Liver (tissue), 9 donors: ENCODE data around the gene SNRNP70. TPM values are rescaled to one million over a fixed set of nuclear protein-coding genes. Genes with fewer than 3 reads are reported as not detected.

Experiments
- DNase-seq: peaks from one replicate; pipeline ENCODE4 v3.0.0-alpha.2; 2017; ENCODE audit warnings: low spot score
- H3K27ac ChIP-seq, 2 donors: one replicate each; pipeline ENCODE4 v1.7.0; 2013; ENCODE audit warnings: inconsistent platforms in 2 of 2, low read length in 2 of 2, control low read depth in 1 of 2, low read depth in 1 of 2, mild to moderate bottlenecking in 1 of 2
- H3K27me3 ChIP-seq, 4 donors: one replicate each; pipeline versions ENCODE4 v1.6.1 to v1.7.0; 2013; ENCODE audit warnings: low read length in 3 of 4, inconsistent platforms in 1 of 4, mild to moderate bottlenecking in 1 of 4, moderate library complexity in 1 of 4; ENCODE audit not compliant: control insufficient read depth in 4 of 4, insufficient read depth in 4 of 4
- H3K36me3 ChIP-seq, 4 donors: one replicate each; pipeline versions ENCODE4 v1.6.1 to v1.7.0; 2013; ENCODE audit warnings: low read length in 3 of 4, mild to moderate bottlenecking in 3 of 4, low read depth in 1 of 4, moderate library complexity in 1 of 4; ENCODE audit not compliant: control insufficient read depth in 4 of 4, insufficient read depth in 3 of 4
- H3K4me1 ChIP-seq, 4 donors: one replicate each; pipeline versions ENCODE4 v1.6.1 to v1.7.0; 2013; ENCODE audit warnings: low read length in 3 of 4, mild to moderate bottlenecking in 3 of 4, moderate library complexity in 1 of 4; ENCODE audit not compliant: control insufficient read depth in 4 of 4, insufficient read depth in 4 of 4
- H3K4me3 ChIP-seq, 3 donors: one replicate each; pipeline versions ENCODE4 v1.6.1 to v1.7.0; 2013; ENCODE audit warnings: low read length in 3 of 3, control low read depth in 1 of 3, low read depth in 1 of 3, mild to moderate bottlenecking in 1 of 3
- H3K9ac ChIP-seq, 2 donors: one replicate each; pipeline ENCODE4 v1.7.0; 2013; ENCODE audit warnings: low read length in 2 of 2, mild to moderate bottlenecking in 2 of 2, moderate library complexity in 2 of 2, control low read depth in 1 of 2, low read depth in 1 of 2
- H3K9me3 ChIP-seq, 4 donors: one replicate each; pipeline versions ENCODE4 v1.6.1 to v1.7.0; 2013; ENCODE audit warnings: low read length in 3 of 4; ENCODE audit not compliant: control insufficient read depth in 4 of 4
- EGR1 ChIP-seq, 2 donors: IDR thresholded peaks; 2 replicates each; pipeline ENCODE4 v1.6.1; 2016 to 2018; ENCODE audit warnings: antibody characterized with exemption in 2 of 2, low read depth in 2 of 2
- FOXA1 ChIP-seq: IDR thresholded peaks from 2 replicates; pipeline ENCODE4 v1.6.1; 2016; ENCODE audit warnings: antibody characterized with exemption
- FOXA2 ChIP-seq: IDR thresholded peaks from 2 replicates; pipeline ENCODE4 v1.6.1; 2016; ENCODE audit warnings: antibody characterized with exemption
- GABPA ChIP-seq, 2 donors: IDR thresholded peaks in 1 of 2; conservative IDR thresholded peaks in 1 of 2; 2 replicates each; pipeline ENCODE4 v1.6.1; 2016; ENCODE audit warnings: antibody characterized with exemption in 2 of 2, mild to moderate bottlenecking in 1 of 2, moderate library complexity in 1 of 2
- HNF4A ChIP-seq, 2 donors: conservative IDR thresholded peaks; 2 replicates each; pipeline ENCODE4 v1.6.1; 2016; ENCODE audit warnings: antibody characterized with exemption in 2 of 2, mild to moderate bottlenecking in 2 of 2
- HNF4G ChIP-seq: IDR thresholded peaks from 2 replicates; pipeline ENCODE4 v1.6.1; 2016; ENCODE audit warnings: antibody characterized with exemption
- JUND ChIP-seq, 2 donors: IDR thresholded peaks; 2 replicates each; pipeline ENCODE4 v1.6.1; 2016; ENCODE audit warnings: antibody characterized with exemption in 2 of 2
- NR2F2 ChIP-seq: IDR thresholded peaks from 2 replicates; pipeline ENCODE4 v1.6.1; 2016; ENCODE audit warnings: antibody characterized with exemption
- RAD21 ChIP-seq, 2 donors: IDR thresholded peaks; 2 replicates each; pipeline ENCODE4 v1.6.1; 2016; ENCODE audit warnings: antibody characterized with exemption in 2 of 2, mild to moderate bottlenecking in 2 of 2
- RXRA ChIP-seq, 2 donors: IDR thresholded peaks; 2 replicates each; pipeline ENCODE4 v1.6.1; 2017 to 2018; ENCODE audit warnings: antibody characterized with exemption in 2 of 2, mild to moderate bottlenecking in 1 of 2
- SP1 ChIP-seq: IDR thresholded peaks from 2 replicates; pipeline ENCODE4 v1.6.1; 2018; ENCODE audit warnings: antibody characterized with exemption, mild to moderate bottlenecking
- TAF1 ChIP-seq: conservative IDR thresholded peaks from 2 replicates; pipeline ENCODE4 v1.6.1; 2016; ENCODE audit warnings: antibody characterized with exemption, mild to moderate bottlenecking
- YY1 ChIP-seq: IDR thresholded peaks from 2 replicates; pipeline ENCODE4 v1.6.1; 2016; ENCODE audit warnings: antibody characterized with exemption, mild to moderate bottlenecking
- WGBS: extraction: QIAGEN DNeasy Blood & Tissue Kit; methylation state at CpG from one replicate; pipeline ENCODE4 v1.1.7; 2013; 5-methylcytosine and 5-hydroxymethylcytosine counted together
- polyA plus RNA-seq, 2 donors: library from polyadenylated mRNA; stranded (reverse) in 1 of 2; unstranded in 1 of 2; fragments of 200-250 nt in 1 of 2; fragments of >200 nt in 1 of 2; fragmentation: Nextera tagmentation in 1 of 2; extraction: Ambion mirVana in 1 of 2; gene quantifications; one replicate each; pipeline versions ENCODE4 v1.2.1 to v1.2.3, GENCODE V29; 2013 to 2015
- total RNA-seq, 2 donors: library from RNA; depleted of rRNA; stranded (reverse); fragments of >200 nt; gene quantifications; one replicate each; pipeline ENCODE4 v1.2.3, GENCODE V29; 2014
- TF ChIP-seq, protein P1 (sequence below): IDR thresholded peaks from 2 replicates; pipeline ENCODE4 v1.6.1; 2016; ENCODE audit warnings: antibody characterized with exemption
- TF ChIP-seq, protein P2 (sequence below): fragments of 150-350 bp; IDR thresholded peaks from 2 replicates; pipeline ENCODE4 v1.5.1; 2017; ENCODE audit warnings: improper control_type of control experiment, low read depth, low read length; ENCODE audit not compliant: missing input control
- TF ChIP-seq, protein P3 (sequence below): IDR thresholded peaks from 2 replicates; pipeline ENCODE4 v1.6.1; 2016; ENCODE audit warnings: antibody characterized with exemption
- TF ChIP-seq, protein P4 (sequence below): IDR thresholded peaks from 2 replicates; pipeline ENCODE4 v1.6.1; 2016; ENCODE audit warnings: antibody characterized with exemption
- TF ChIP-seq, protein P5 (sequence below): IDR thresholded peaks from 2 replicates; pipeline ENCODE4 v1.6.1; 2016; ENCODE audit warnings: antibody characterized with exemption, mild to moderate bottlenecking
- donor health status: healthy.
- donor health status: healthy.
- donor health status: healthy.
- donor health status: healthy.
- donor health status: healthy.

The SNRNP70 gene
- total and polyA plus RNA-seq, 4 donors: 34.2 to 166 (median 94.8) TPM

DNA sequence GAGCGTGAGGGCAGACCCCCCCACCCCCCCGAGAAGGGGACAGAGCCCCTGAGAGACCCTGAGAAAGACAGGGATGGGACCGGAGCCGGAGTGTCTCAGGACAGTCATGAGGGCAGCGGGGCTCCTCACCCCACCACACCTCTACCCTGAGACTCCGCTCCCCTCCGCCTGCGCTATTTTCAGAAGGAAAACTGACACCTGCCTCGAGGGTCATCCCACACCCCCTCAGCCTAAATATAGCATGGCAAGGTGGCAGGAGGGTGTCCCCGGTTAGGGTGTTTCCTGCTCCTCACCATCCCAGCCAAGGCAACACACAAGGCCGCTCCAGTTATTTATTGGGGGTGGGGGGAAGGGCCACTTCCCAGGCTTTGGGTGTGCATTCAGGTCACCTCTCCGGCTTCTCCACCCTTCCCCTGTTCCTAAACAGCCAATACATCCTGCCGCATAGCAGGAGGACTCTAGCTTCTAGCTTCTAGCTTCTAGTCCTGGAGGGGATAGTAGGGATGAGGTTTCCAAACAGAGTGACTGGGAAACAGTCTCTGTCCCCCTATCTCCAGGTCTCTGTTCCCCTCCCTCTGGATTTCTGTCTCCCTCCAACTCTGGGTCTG lies 19.2 kb upstream of the SNRNP70 start:
- Histone ChIP-seq H3K27ac (no peak overlapping the region), H3K27me3 (peaks cover 0 to 5% (median 0%) of the 10 kb centered on the region in 4 donors), H3K4me3 (no peak overlapping the region), H3K9me3 (no peaks in the 10 kb centered on the region), H3K9ac (no peak overlapping the region), H3K36me3 (no peaks in the 10 kb centered on the region), H3K4me1 (no peaks in the 10 kb centered on the region)
- TF ChIP-seq NR2F2: no peak
- TF ChIP-seq, protein P1, sequence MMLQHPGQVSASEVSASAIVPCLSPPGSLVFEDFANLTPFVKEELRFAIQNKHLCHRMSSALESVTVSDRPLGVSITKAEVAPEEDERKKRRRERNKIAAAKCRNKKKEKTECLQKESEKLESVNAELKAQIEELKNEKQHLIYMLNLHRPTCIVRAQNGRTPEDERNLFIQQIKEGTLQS: no peak
- no peak for TF ChIP-seq FOXA1
- TF ChIP-seq, protein P2, sequence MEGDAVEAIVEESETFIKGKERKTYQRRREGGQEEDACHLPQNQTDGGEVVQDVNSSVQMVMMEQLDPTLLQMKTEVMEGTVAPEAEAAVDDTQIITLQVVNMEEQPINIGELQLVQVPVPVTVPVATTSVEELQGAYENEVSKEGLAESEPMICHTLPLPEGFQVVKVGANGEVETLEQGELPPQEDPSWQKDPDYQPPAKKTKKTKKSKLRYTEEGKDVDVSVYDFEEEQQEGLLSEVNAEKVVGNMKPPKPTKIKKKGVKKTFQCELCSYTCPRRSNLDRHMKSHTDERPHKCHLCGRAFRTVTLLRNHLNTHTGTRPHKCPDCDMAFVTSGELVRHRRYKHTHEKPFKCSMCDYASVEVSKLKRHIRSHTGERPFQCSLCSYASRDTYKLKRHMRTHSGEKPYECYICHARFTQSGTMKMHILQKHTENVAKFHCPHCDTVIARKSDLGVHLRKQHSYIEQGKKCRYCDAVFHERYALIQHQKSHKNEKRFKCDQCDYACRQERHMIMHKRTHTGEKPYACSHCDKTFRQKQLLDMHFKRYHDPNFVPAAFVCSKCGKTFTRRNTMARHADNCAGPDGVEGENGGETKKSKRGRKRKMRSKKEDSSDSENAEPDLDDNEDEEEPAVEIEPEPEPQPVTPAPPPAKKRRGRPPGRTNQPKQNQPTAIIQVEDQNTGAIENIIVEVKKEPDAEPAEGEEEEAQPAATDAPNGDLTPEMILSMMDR: no peak
- TF ChIP-seq TAF1: no peak
- TF ChIP-seq EGR1 (IDR thresholded peaks at IDR 0.05; ENCODE audit: low read depth in 2 of 2): no peak
- TF ChIP-seq FOXA2: no peak
- TF ChIP-seq YY1: no peak
- no peak for TF ChIP-seq RAD21 (IDR thresholded peaks at IDR 0.05)
- no peak for TF ChIP-seq HNF4A (conservative IDR thresholded peaks at IDR 0.05)
- TF ChIP-seq JUND (IDR thresholded peaks at IDR 0.05): no peak
- TF ChIP-seq, protein P3, sequence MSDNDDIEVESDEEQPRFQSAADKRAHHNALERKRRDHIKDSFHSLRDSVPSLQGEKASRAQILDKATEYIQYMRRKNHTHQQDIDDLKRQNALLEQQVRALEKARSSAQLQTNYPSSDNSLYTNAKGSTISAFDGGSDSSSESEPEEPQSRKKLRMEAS: no peak
- TF ChIP-seq GABPA (IDR thresholded peaks at IDR 0.05 in 1 of 2, conservative IDR thresholded peaks at IDR 0.05 in 1 of 2): no peak
- TF ChIP-seq, protein P4, sequence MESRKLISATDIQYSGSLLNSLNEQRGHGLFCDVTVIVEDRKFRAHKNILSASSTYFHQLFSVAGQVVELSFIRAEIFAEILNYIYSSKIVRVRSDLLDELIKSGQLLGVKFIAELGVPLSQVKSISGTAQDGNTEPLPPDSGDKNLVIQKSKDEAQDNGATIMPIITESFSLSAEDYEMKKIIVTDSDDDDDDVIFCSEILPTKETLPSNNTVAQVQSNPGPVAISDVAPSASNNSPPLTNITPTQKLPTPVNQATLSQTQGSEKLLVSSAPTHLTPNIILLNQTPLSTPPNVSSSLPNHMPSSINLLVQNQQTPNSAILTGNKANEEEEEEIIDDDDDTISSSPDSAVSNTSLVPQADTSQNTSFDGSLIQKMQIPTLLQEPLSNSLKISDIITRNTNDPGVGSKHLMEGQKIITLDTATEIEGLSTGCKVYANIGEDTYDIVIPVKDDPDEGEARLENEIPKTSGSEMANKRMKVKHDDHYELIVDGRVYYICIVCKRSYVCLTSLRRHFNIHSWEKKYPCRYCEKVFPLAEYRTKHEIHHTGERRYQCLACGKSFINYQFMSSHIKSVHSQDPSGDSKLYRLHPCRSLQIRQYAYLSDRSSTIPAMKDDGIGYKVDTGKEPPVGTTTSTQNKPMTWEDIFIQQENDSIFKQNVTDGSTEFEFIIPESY: no peak
- TF ChIP-seq SP1: no peak
- no peak for TF ChIP-seq RXRA (IDR thresholded peaks at IDR 0.05)
- 48% methylated on average over 13 of the region's 13 CpGs for WGBS
- no peak for DNase-seq

DNA sequence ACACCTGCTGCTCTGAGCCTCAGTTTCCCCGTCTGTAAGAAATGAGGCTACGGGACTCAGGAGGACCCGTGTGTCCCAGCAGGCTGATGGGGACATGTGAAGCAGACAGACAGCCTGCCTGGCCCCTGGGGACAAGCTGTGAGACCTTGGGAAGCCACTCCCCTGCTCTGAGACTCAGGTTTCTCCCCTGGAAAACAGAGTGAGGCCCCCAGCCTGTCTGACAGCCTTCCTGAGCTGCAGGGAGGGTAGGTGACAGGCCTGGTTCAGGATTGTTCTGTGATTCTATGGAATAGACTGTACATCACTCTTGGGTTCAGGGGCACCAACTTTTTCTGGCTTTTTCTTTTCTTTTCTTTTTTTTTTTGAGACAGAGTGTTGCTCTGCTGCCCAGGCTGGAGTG lies 17.7 kb upstream of the SNRNP70 start:
- no peaks in the 10 kb centered on the region for H3K36me3 ChIP-seq
- WGBS: 50% methylated on average over 3 of the region's 3 CpGs
- TF ChIP-seq RXRA (IDR thresholded peaks at IDR 0.05) (no peak), FOXA2 (no peak), RAD21 (IDR thresholded peaks at IDR 0.05) (no peak), HNF4A (conservative IDR thresholded peaks at IDR 0.05) (no peak), NR2F2 (no peak), HNF4G (no peak), EGR1 (IDR thresholded peaks at IDR 0.05; ENCODE audit: low read depth in 2 of 2) (no peak), GABPA (IDR thresholded peaks at IDR 0.05 in 1 of 2, conservative IDR thresholded peaks at IDR 0.05 in 1 of 2) (no peak), JUND (IDR thresholded peaks at IDR 0.05) (no peak)
- TF ChIP-seq, protein P3: no peak
- TF ChIP-seq, protein P1: no peak
- TF ChIP-seq, protein P4: no peak
- TF ChIP-seq, protein P5, sequence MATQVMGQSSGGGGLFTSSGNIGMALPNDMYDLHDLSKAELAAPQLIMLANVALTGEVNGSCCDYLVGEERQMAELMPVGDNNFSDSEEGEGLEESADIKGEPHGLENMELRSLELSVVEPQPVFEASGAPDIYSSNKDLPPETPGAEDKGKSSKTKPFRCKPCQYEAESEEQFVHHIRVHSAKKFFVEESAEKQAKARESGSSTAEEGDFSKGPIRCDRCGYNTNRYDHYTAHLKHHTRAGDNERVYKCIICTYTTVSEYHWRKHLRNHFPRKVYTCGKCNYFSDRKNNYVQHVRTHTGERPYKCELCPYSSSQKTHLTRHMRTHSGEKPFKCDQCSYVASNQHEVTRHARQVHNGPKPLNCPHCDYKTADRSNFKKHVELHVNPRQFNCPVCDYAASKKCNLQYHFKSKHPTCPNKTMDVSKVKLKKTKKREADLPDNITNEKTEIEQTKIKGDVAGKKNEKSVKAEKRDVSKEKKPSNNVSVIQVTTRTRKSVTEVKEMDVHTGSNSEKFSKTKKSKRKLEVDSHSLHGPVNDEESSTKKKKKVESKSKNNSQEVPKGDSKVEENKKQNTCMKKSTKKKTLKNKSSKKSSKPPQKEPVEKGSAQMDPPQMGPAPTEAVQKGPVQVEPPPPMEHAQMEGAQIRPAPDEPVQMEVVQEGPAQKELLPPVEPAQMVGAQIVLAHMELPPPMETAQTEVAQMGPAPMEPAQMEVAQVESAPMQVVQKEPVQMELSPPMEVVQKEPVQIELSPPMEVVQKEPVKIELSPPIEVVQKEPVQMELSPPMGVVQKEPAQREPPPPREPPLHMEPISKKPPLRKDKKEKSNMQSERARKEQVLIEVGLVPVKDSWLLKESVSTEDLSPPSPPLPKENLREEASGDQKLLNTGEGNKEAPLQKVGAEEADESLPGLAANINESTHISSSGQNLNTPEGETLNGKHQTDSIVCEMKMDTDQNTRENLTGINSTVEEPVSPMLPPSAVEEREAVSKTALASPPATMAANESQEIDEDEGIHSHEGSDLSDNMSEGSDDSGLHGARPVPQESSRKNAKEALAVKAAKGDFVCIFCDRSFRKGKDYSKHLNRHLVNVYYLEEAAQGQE: no peak
- TF ChIP-seq, protein P2: no peak

More for the DNA sequence above, 17.7 kb upstream of the SNRNP70 start:
- Histone ChIP-seq H3K27me3 (peaks cover 0 to 5% (median 1%) of the 10 kb centered on the region in 4 donors), H3K9me3 (no peaks in the 10 kb centered on the region), H3K4me3 (no peak overlapping the region), H3K27ac (no peak overlapping the region), H3K9ac (no peak overlapping the region), H3K4me1 (no peaks in the 10 kb centered on the region)
- DNase-seq: no peak
